RCC 7860 (cell line): ENCODE results near the gene WDR36.

Experiments
- DNase-seq: peaks from one replicate; pipeline ENCODE4 v3.0.0-alpha.2; 2015; ENCODE audit warnings: low spot score
- FAIRE-seq: peaks from 2 replicates; lab custom pipeline; 2012; peaks lifted over from hg19 to GRCh38; lab: Jason Lieb, UNC

Gene WDR36

DNA sequence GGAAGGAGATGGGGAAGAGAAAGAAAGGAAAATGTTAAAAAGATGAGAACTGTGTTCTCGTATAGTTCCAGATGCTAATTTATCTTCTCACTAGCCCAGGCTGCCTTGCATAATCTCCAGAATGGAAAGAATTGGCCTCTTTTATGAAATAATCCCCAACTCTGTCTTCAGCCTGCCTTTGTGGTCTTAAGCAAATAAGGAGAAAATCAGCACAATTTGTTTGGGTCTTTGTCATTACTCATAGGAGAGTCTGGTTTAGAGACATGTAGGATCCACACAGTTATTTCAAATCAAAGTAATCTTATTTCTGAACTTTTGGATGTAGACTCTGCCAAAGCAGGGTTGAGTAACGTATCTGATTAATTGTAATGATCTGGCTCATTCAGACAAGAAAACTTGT is 81.3 kb downstream of the WDR36 start:
- DNase-seq = no peak
- no peak for FAIRE-seq
